GM23338 (cell line): ENCODE data around the gene NCR3LG1. TPM values are rescaled to one million over a fixed set of nuclear protein-coding genes. Genes with fewer than 3 reads are reported as not detected.
A peak's percentile ranks its signal among the peaks of the same experiment; 100 is the strongest.

Experiments
- ATAC-seq: fragments of 200-7000 bp; cut with Tn5 transposase; 3 replicates; pipeline ENCODE4 v1.9.1; 2020
- DNase-seq: peaks from one replicate; pipeline ENCODE4 v3.0.0-alpha.2; 2015; ENCODE audit warnings: low spot score
- H2AFZ ChIP-seq: fragments of 200-600 bp; sonication (generic); 2 replicates; pipeline ENCODE4 v1.8.0; 2016; ENCODE audit warnings: antibody characterized with exemption, mild to moderate bottlenecking, moderate library complexity
- H3F3A ChIP-seq: fragments of 200-600 bp; sonication (generic); replicated peaks from 2 replicates; pipeline ENCODE4 v1.8.0; 2017; ENCODE audit warnings: antibody characterized with exemption, mixed run types, low read depth
- H3K27ac ChIP-seq: fragments of 200-600 bp; sonication (generic); 2 replicates; pipeline ENCODE4 v1.6.1; 2016; ENCODE audit warnings: low read depth
- H3K27me3 ChIP-seq: fragments of 200-600 bp; sonication (generic); 2 replicates; pipeline ENCODE4 v1.8.0; 2016; ENCODE audit warnings: mild to moderate bottlenecking, mixed run types, moderate library complexity; ENCODE audit not compliant: insufficient read depth
- H3K36me3 ChIP-seq: fragments of 200-600 bp; sonication (generic); 2 replicates; pipeline ENCODE4 v1.8.0; 2016; ENCODE audit warnings: mild to moderate bottlenecking; ENCODE audit not compliant: insufficient read depth
- H3K4me1 ChIP-seq: fragments of 200-600 bp; sonication (generic); 2 replicates; pipeline ENCODE4 v1.8.0; 2016; ENCODE audit warnings: mild to moderate bottlenecking, moderate library complexity; ENCODE audit not compliant: insufficient read depth
- H3K4me2 ChIP-seq: fragments of 200-600 bp; sonication (generic); 2 replicates; pipeline ENCODE4 v1.7.1; 2017; ENCODE audit warnings: mixed run types
- H3K4me3 ChIP-seq: fragments of 200-600 bp; sonication (generic); 2 replicates; pipeline ENCODE4 v1.6.1; 2016; ENCODE audit warnings: mixed run types
- H3K79me2 ChIP-seq: fragments of 200-600 bp; sonication (generic); replicated peaks from 2 replicates; pipeline ENCODE4 v1.8.0; 2017; ENCODE audit warnings: mild to moderate bottlenecking; ENCODE audit not compliant: insufficient read depth
- H3K9me2 ChIP-seq: fragments of 200-600 bp; sonication (generic); 2 replicates; pipeline ENCODE4 v1.8.0; 2017; ENCODE audit not compliant: insufficient read depth
- H4K20me1 ChIP-seq: fragments of 200-600 bp; sonication (generic); replicated peaks from 2 replicates; pipeline ENCODE4 v1.8.0; 2017; ENCODE audit warnings: mild to moderate bottlenecking; ENCODE audit not compliant: insufficient read depth
- H3K27ac Mint-ChIP-seq: 2 replicates; pipeline ENCODE4 v1.8.0; 2020; ENCODE audit warnings: inconsistent platforms, mild to moderate bottlenecking, moderate library complexity, mixed read lengths
- H3K27me3 Mint-ChIP-seq: 3 replicates; pipeline ENCODE4 v1.8.0; 2022; ENCODE audit warnings: low read depth, mild to moderate bottlenecking, moderate library complexity, mixed read lengths, inconsistent platforms; ENCODE audit not compliant: insufficient read depth, poor library complexity
- H3K36me3 Mint-ChIP-seq: 3 replicates; pipeline ENCODE4 v1.8.0; 2021; ENCODE audit warnings: low read depth, mild to moderate bottlenecking, inconsistent platforms, moderate library complexity, mixed read lengths
- H3K4me1 Mint-ChIP-seq: 3 replicates; pipeline ENCODE4 v1.8.0; 2020; ENCODE audit warnings: mild to moderate bottlenecking, inconsistent platforms, mixed read lengths
- H3K4me3 Mint-ChIP-seq: 3 replicates; pipeline ENCODE4 v1.8.0; 2021; ENCODE audit warnings: moderate library complexity, mild to moderate bottlenecking, inconsistent platforms, mixed read lengths
- H3K9me3 Mint-ChIP-seq: 3 replicates; pipeline ENCODE4 v1.8.0; 2020; ENCODE audit warnings: moderate library complexity, mild to moderate bottlenecking, inconsistent platforms, mixed read lengths
- EZH2 ChIP-seq: fragments of 200-600 bp; sonication (generic); IDR thresholded peaks from one replicate; pipeline ENCODE4 v1.8.0; 2017; ENCODE audit warnings: antibody characterized with exemption, mild to moderate bottlenecking, low read depth; ENCODE audit not compliant: unreplicated experiment
- EZH2phosphoT487 ChIP-seq: fragments of 200-600 bp; sonication (generic); IDR thresholded peaks from one replicate; pipeline ENCODE4 v1.8.1; 2018; ENCODE audit warnings: antibody characterized with exemption; ENCODE audit not compliant: unreplicated experiment
- NANOG ChIP-seq: IDR thresholded peaks from 2 replicates; pipeline ENCODE4 v1.6.1; 2016; ENCODE audit warnings: antibody characterized with exemption, borderline replicate concordance
- polyA plus RNA-seq: library from polyadenylated mRNA; unstranded; fragments of >200 nt; fragmentation: Nextera tagmentation; extraction: Ambion mirVana; gene quantifications from 2 replicates; pipeline ENCODE4 v1.2.1, GENCODE V29; 2016
- total RNA-seq: library from RNA; depleted of rRNA; stranded (reverse); fragments of >200 nt; shearing (Covaris generic); gene quantifications from 2 replicates; pipeline ENCODE4 v1.2.3, GENCODE V29; 2014
- TF ChIP-seq, protein P1 (sequence below): IDR thresholded peaks from one replicate; pipeline ENCODE4 v1.6.1; 2018; ENCODE audit warnings: antibody characterized with exemption; ENCODE audit not compliant: unreplicated experiment
- TF ChIP-seq, protein P2 (sequence below): IDR thresholded peaks from 2 replicates; pipeline ENCODE4 v1.6.1; 2016; ENCODE audit warnings: antibody characterized with exemption

NCR3LG1 gene
- total and polyA plus RNA-seq, 2 experiments from 2014 or later, result 0.15 to 1.9 TPM

- TF ChIP-seq, protein P1, sequence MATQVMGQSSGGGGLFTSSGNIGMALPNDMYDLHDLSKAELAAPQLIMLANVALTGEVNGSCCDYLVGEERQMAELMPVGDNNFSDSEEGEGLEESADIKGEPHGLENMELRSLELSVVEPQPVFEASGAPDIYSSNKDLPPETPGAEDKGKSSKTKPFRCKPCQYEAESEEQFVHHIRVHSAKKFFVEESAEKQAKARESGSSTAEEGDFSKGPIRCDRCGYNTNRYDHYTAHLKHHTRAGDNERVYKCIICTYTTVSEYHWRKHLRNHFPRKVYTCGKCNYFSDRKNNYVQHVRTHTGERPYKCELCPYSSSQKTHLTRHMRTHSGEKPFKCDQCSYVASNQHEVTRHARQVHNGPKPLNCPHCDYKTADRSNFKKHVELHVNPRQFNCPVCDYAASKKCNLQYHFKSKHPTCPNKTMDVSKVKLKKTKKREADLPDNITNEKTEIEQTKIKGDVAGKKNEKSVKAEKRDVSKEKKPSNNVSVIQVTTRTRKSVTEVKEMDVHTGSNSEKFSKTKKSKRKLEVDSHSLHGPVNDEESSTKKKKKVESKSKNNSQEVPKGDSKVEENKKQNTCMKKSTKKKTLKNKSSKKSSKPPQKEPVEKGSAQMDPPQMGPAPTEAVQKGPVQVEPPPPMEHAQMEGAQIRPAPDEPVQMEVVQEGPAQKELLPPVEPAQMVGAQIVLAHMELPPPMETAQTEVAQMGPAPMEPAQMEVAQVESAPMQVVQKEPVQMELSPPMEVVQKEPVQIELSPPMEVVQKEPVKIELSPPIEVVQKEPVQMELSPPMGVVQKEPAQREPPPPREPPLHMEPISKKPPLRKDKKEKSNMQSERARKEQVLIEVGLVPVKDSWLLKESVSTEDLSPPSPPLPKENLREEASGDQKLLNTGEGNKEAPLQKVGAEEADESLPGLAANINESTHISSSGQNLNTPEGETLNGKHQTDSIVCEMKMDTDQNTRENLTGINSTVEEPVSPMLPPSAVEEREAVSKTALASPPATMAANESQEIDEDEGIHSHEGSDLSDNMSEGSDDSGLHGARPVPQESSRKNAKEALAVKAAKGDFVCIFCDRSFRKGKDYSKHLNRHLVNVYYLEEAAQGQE, result no peak
- no peak for TF ChIP-seq NANOG
Observed at GRCh38 chr11:17347676-17348075, 3.9 kb upstream of the NCR3LG1 start (continued).

- Histone ChIP-seq H3K27me3 (peaks cover 75% of the 10 kb centered on the region), H3K4me1 (peaks cover 18% of the 10 kb centered on the region), H4K20me1 (0 out of 2 replicates have a peak, but pooled peaks cover 3% of the 10 kb centered on the region), H3F3A (0 out of 2 replicates have a peak, but pooled peaks cover 3% of the 10 kb centered on the region), H2AFZ (no peak overlapping the region), H3K9me2 (no peaks in the 10 kb centered on the region), H3K27ac (no peak overlapping the region), H3K36me3 (no peaks in the 10 kb centered on the region), H3K4me2 (no peak overlapping the region), H3K4me3 (peak overlapping the region; percentile 69), H3K79me2 (no peaks in the 10 kb centered on the region)
- peaks cover 53% of the 10 kb centered on the region for H3K27me3 Mint-ChIP-seq
- peaks cover 21% of the 10 kb centered on the region for H3K4me1 Mint-ChIP-seq
- H3K36me3 Mint-ChIP-seq, result no peaks in the 10 kb centered on the region
- DNase-seq (no peak), ATAC-seq (no peak)
- peaks cover 6% of the 10 kb centered on the region; the same call in 2 of the 3 replicates for H3K9me3 Mint-ChIP-seq
- peak overlapping the region; percentile 76 for H3K4me3 Mint-ChIP-seq
- H3K27ac Mint-ChIP-seq, result no peak overlapping the region
- no peak for TF ChIP-seq EZH2phosphoT487
- TF ChIP-seq, protein P2, sequence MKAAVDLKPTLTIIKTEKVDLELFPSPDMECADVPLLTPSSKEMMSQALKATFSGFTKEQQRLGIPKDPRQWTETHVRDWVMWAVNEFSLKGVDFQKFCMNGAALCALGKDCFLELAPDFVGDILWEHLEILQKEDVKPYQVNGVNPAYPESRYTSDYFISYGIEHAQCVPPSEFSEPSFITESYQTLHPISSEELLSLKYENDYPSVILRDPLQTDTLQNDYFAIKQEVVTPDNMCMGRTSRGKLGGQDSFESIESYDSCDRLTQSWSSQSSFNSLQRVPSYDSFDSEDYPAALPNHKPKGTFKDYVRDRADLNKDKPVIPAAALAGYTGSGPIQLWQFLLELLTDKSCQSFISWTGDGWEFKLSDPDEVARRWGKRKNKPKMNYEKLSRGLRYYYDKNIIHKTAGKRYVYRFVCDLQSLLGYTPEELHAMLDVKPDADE, result no peak
- TF ChIP-seq, protein P1, result no peak
- TF ChIP-seq EZH2, result no peak
Observed at GRCh38 chr11:17350455-17351171, 987 bp upstream of the NCR3LG1 start.
